ENCODE results near the gene DAAM2.

- TF ChIP-seq CTCF (IDR thresholded peaks at IDR 0.05; ENCODE audit: extremely low read depth in 1 of 2, insufficient read depth in 1 of 2, low read depth in 1 of 2, low read length in 2 of 2) (no peak), POLR2A (IDR thresholded peaks at IDR 0.05; ENCODE audit: low read depth, low read length) (no peak), POLR2AphosphoS5 (IDR thresholded peaks at IDR 0.05; ENCODE audit: insufficient read depth, low read depth, low read length) (no peak), EZH2 (IDR thresholded peaks at IDR 0.05; ENCODE audit: borderline replicate concordance, low read depth, low read length, severe bottlenecking) (no peak), MAX (IDR thresholded peaks at IDR 0.05; ENCODE audit: insufficient read depth, insufficient read length) (no peak)
Observed at GRCh38 chr6:39814236-39814635, 22.1 kb downstream of the DAAM2 start.
